OCI-LY3 (cell line): ENCODE data around the gene ROPN1L.

ENCODE experiments used
- CTCF ChIP-seq: fragments of 200-600, 300-600 bp; sonication (generic); IDR thresholded peaks from 2 replicates; pipeline ENCODE4 v1.5.1; 2014; ENCODE audit warnings: antibody characterized with exemption, low read length, low read depth
- EZH2phosphoT487 ChIP-seq: fragments of 200-600 bp; shearing (Covaris generic); IDR thresholded peaks from 2 replicates; pipeline ENCODE4 v1.6.1; 2018; ENCODE audit warnings: antibody characterized with exemption, mixed run types, low read depth

- TF ChIP-seq CTCF (no peak), EZH2phosphoT487 (no peak)
Observed at GRCh38 chr5:10474521-10475075, 32.9 kb downstream of the ROPN1L start.
